Progenitor cell of endocrine pancreas (in vitro differentiated cells): ENCODE data around the gene GJD4. TPM values are rescaled to one million over a fixed set of nuclear protein-coding genes. Genes with fewer than 3 reads are reported as not detected.

Experiments used
- DNase-seq: peaks from one replicate; pipeline ENCODE4 v3.0.0; 2021; ENCODE audit warnings: low spot score; ENCODE audit not compliant: unreplicated experiment
- H3K27ac Mint-ChIP-seq: 2 replicates; pipeline ENCODE4 v1.8.0; 2021; ENCODE audit warnings: mild to moderate bottlenecking, moderate library complexity, mixed read lengths
- H3K27me3 Mint-ChIP-seq: 2 replicates; pipeline ENCODE4 v1.8.0; 2021; ENCODE audit warnings: mixed read lengths
- H3K36me3 Mint-ChIP-seq: 2 replicates; pipeline ENCODE4 v1.8.0; 2022; ENCODE audit warnings: mixed read lengths; ENCODE audit not compliant: insufficient read depth
- H3K4me1 Mint-ChIP-seq: 2 replicates; pipeline ENCODE4 v1.8.0; 2021; ENCODE audit warnings: low read depth, mixed read lengths
- H3K4me3 Mint-ChIP-seq: 2 replicates; pipeline ENCODE4 v1.8.0; 2021; ENCODE audit warnings: low read depth, mild to moderate bottlenecking, moderate library complexity, mixed read lengths
- H3K9me3 Mint-ChIP-seq: 2 replicates; pipeline ENCODE4 v1.8.0; 2021; ENCODE audit warnings: low read depth, mixed read lengths
- total RNA-seq: library from RNA; stranded (reverse); gene quantifications from 2 replicates; pipeline ENCODE4 v1.2.1, GENCODE V29; 2021
- TF ChIP-seq, protein P1 (sequence below): fragments of 200-600 bp; sonication (generic); IDR thresholded peaks from one replicate; pipeline ENCODE4 v1.5.0; 2021; ENCODE audit warnings: antibody characterized with exemption, mild to moderate bottlenecking; ENCODE audit not compliant: unreplicated experiment

GJD4 gene
- total RNA-seq, 1 donor from 2014 or later: 0.24 TPM

GRCh38 chr10:35584946-35585345 lies 20.2 kb upstream of the GJD4 start:
- Mint-ChIP-seq H3K9me3 (no peaks in the 10 kb centered on the region), H3K27me3 (no peaks in the 10 kb centered on the region), H3K36me3 (no peaks in the 10 kb centered on the region), H3K4me1 (peaks cover 3% of the 10 kb centered on the region), H3K4me3 (no peak overlapping the region), H3K27ac (no peak overlapping the region)
- TF ChIP-seq, protein P1, sequence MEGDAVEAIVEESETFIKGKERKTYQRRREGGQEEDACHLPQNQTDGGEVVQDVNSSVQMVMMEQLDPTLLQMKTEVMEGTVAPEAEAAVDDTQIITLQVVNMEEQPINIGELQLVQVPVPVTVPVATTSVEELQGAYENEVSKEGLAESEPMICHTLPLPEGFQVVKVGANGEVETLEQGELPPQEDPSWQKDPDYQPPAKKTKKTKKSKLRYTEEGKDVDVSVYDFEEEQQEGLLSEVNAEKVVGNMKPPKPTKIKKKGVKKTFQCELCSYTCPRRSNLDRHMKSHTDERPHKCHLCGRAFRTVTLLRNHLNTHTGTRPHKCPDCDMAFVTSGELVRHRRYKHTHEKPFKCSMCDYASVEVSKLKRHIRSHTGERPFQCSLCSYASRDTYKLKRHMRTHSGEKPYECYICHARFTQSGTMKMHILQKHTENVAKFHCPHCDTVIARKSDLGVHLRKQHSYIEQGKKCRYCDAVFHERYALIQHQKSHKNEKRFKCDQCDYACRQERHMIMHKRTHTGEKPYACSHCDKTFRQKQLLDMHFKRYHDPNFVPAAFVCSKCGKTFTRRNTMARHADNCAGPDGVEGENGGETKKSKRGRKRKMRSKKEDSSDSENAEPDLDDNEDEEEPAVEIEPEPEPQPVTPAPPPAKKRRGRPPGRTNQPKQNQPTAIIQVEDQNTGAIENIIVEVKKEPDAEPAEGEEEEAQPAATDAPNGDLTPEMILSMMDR: no peak
- DNase-seq: no peak

DNA sequence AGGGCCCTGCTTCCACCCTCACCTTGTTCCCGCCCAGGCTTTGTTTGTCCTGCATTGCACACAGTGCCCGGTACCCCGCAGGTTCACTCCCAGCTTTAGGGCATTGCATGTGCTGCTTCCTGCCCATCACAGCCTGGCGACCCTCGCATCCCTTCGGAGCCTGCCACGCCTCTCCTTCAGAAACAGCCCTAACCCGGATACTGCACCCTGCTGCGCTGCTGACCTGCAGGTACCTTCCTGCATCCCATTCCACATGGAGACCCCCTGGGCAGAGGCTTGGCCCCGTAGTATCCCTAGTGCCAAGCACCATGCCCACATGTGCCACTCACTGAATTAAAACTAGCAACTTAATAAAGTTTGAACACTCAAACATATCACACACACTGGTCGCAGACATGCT lies 19.8 kb upstream of the GJD4 start:
- no peak overlapping the region for H3K4me3 Mint-ChIP-seq
- DNase-seq: no peak

GRCh38 chr10:35585903-35586535 lies 19.1 kb upstream of the GJD4 start:
- Mint-ChIP-seq H3K27ac (no peak overlapping the region), H3K9me3 (peaks cover 3% of the 10 kb centered on the region), H3K4me1 (no peaks in the 10 kb centered on the region), H3K27me3 (no peaks in the 10 kb centered on the region), H3K36me3 (no peaks in the 10 kb centered on the region), H3K4me3 (no peak overlapping the region)
- TF ChIP-seq, protein P1: no peak
- no peak for DNase-seq

More for the DNA sequence above, 19.8 kb upstream of the GJD4 start:
- Mint-ChIP-seq H3K9me3 (no peaks in the 10 kb centered on the region), H3K27me3 (no peaks in the 10 kb centered on the region), H3K36me3 (no peaks in the 10 kb centered on the region), H3K27ac (no peak overlapping the region), H3K4me1 (peaks cover 1% of the 10 kb centered on the region)
- TF ChIP-seq, protein P1: no peak

DNA sequence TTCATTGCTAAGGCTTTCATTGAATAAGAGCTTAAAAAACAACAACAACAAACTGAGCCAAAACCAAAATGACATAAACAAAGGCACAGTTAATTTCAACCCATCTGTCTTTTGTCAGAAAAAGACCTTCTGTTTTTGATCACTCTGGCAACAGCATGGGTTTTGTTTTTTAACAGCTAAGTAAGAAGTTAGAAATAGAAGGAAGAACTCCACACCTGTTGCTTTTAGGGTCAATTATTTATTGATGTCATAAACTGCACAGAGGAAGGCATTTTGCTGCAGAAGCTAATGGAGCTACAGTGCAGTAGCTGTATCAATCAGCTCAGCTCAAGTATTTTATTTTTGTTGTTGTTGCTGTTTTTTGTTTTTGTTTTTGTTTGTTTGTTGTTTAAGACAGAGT lies 16.3 kb upstream of the GJD4 start:
- DNase-seq: no peak
- H3K4me3 Mint-ChIP-seq: no peak overlapping the region
- TF ChIP-seq, protein P1: no peak
- no peak overlapping the region for H3K27ac Mint-ChIP-seq
- H3K4me1 Mint-ChIP-seq: no peaks in the 10 kb centered on the region
- peaks cover 9% of the 10 kb centered on the region for H3K9me3 Mint-ChIP-seq
- H3K27me3 Mint-ChIP-seq: peaks cover 1% of the 10 kb centered on the region
- no peaks in the 10 kb centered on the region for H3K36me3 Mint-ChIP-seq

- peaks cover 4% of the 10 kb centered on the region for H3K27me3 Mint-ChIP-seq
- H3K36me3 Mint-ChIP-seq: no peaks in the 10 kb centered on the region
- H3K27ac Mint-ChIP-seq: no peak overlapping the region
- peaks cover 9% of the 10 kb centered on the region for H3K9me3 Mint-ChIP-seq
- H3K4me3 Mint-ChIP-seq: no peak overlapping the region
- H3K4me1 Mint-ChIP-seq: no peaks in the 10 kb centered on the region
- TF ChIP-seq, protein P1: no peak
- no peak for DNase-seq
Measured at GRCh38 chr10:35592441-35592840, 12.7 kb upstream of the GJD4 start.
